OCI-LY7 (cell line): ENCODE measurements around the gene PTPN14. TPM values are rescaled to one million over a fixed set of nuclear protein-coding genes. Genes with fewer than 3 reads are reported as not detected.

Source experiments
- BruUV-seq: library from RNA; stranded (reverse); fragments of 400-500 nt; replicated peaks from 2 replicates; lab custom pipeline; 2021; lab: Mats Ljungman, UMichigan
- CTCF ChIA-PET: fragments of 300-600 bp; sonication (Branson Sonifier 250); formaldehyde crosslinking; loops from one replicate; lab custom pipeline; 2022; ENCODE audit warnings: antibody characterized with exemption; ENCODE audit not compliant: unreplicated experiment; lab: Charles Lee
- POLR2A ChIA-PET: fragments of 300-600 bp; sonication (Branson Sonifier 250); formaldehyde crosslinking; loops from one replicate; lab custom pipeline; 2022; ENCODE audit warnings: antibody characterized with exemption; lab: Charles Lee
- DNase-seq: peaks from one replicate; pipeline ENCODE4 v3.0.0-alpha.2; 2015; ENCODE audit warnings: low spot score
- H2AFZ ChIP-seq: fragments of 200-600 bp; sonication (generic), shearing (Covaris generic); 2 replicates; pipeline ENCODE4 v1.6.1; 2014; ENCODE audit warnings: mild to moderate bottlenecking, antibody characterized with exemption, low read length, moderate library complexity
- H3K27ac ChIP-seq: fragments of 200-600 bp; sonication (generic); 2 replicates; pipeline ENCODE4 v1.5.1; 2014; ENCODE audit warnings: mixed run types, low read depth, mild to moderate bottlenecking, moderate library complexity, low read length, inconsistent platforms; ENCODE audit not compliant: poor library complexity, severe bottlenecking
- H3K36me3 ChIP-seq: fragments of 200-600 bp; sonication (generic); 2 replicates; pipeline ENCODE4 v1.6.1; 2014; ENCODE audit warnings: mild to moderate bottlenecking, antibody characterized with exemption, low read length, moderate library complexity, mixed read lengths; ENCODE audit not compliant: insufficient read depth
- H3K4me1 ChIP-seq: fragments of 200-600 bp; sonication (generic); 2 replicates; pipeline ENCODE4 v1.5.1; 2014; ENCODE audit warnings: mild to moderate bottlenecking, low read length; ENCODE audit not compliant: insufficient read depth, poor library complexity, severe bottlenecking
- H3K4me2 ChIP-seq: fragments of 200-600 bp; sonication (generic); 2 replicates; pipeline ENCODE4 v1.6.1; 2014; ENCODE audit warnings: mild to moderate bottlenecking, low read length
- H3K4me3 ChIP-seq: fragments of 200-600 bp; sonication (generic); 2 replicates; pipeline ENCODE4 v1.5.1; 2014; ENCODE audit warnings: mild to moderate bottlenecking, low read depth, low read length; ENCODE audit not compliant: poor library complexity, severe bottlenecking
- H3K79me2 ChIP-seq: fragments of 200-600 bp; sonication (generic); 2 replicates; pipeline ENCODE4 v1.6.1; 2016; ENCODE audit warnings: low read depth, mild to moderate bottlenecking, low read length, moderate library complexity, mixed read lengths; ENCODE audit not compliant: insufficient read depth
- H3K9me2 ChIP-seq: fragments of 200-600 bp; sonication (generic); 2 replicates; pipeline ENCODE4 v1.6.1; 2016; ENCODE audit warnings: mild to moderate bottlenecking, low read length, mixed read lengths; ENCODE audit not compliant: insufficient read depth
- H3K9me3 ChIP-seq: fragments of 200-600 bp; sonication (generic); 2 replicates; pipeline ENCODE4 v1.6.1; 2014; ENCODE audit warnings: mild to moderate bottlenecking, mixed run types, low read length, mixed read lengths
- H4K20me1 ChIP-seq: fragments of 200-600 bp; sonication (generic); 2 replicates; pipeline ENCODE4 v1.6.1; 2014; ENCODE audit warnings: mild to moderate bottlenecking, antibody characterized with exemption, low read length, moderate library complexity, mixed read lengths; ENCODE audit not compliant: insufficient read depth
- CTCF ChIP-seq: fragments of 200-600 bp; sonication (generic); conservative IDR thresholded peaks from 2 replicates; pipeline ENCODE4 v1.5.1; 2014; ENCODE audit warnings: mild to moderate bottlenecking, antibody characterized with exemption, low read length, moderate library complexity, mixed read lengths
- EZH2phosphoT487 ChIP-seq: fragments of 200-600 bp; sonication (generic); IDR thresholded peaks from 2 replicates; pipeline ENCODE4 v1.6.1; 2018; ENCODE audit warnings: low read depth, borderline replicate concordance, mild to moderate bottlenecking, mixed run types, antibody characterized with exemption, low read length, moderate library complexity, mixed read lengths
- intact Hi-C: fragments of 100-400 bp; cut with micrococcal nuclease; formaldehyde crosslinking; loops from one replicate; pipeline ENCODE4 v1.10.0; 2022; ENCODE audit not compliant: unreplicated experiment
- total RNA-seq, 2 experiments: library from RNA; depleted of rRNA in 1 of 2; stranded (reverse); fragments of >200 nt in 1 of 2; shearing (Covaris generic) in 1 of 2; gene quantifications; 2 replicates each; pipeline ENCODE4 v1.2.3, GENCODE V29; 2014 to 2022

Gene PTPN14
- total RNA-seq, 2 experiments from 2014 or later, result not detected

GRCh38 chr1:214548988-214549387 is 2.4 kb downstream of the PTPN14 start:
- no peak for DNase-seq
- Histone ChIP-seq H3K36me3 (no peaks in the 10 kb centered on the region), H3K9me2 (no peaks in the 10 kb centered on the region), H3K4me3 (no peak overlapping the region), H3K9me3 (no peaks in the 10 kb centered on the region), H3K4me2 (no peak overlapping the region), H4K20me1 (no peaks in the 10 kb centered on the region), H2AFZ (no peak overlapping the region), H3K79me2 (no peaks in the 10 kb centered on the region), H3K4me1 (no peaks in the 10 kb centered on the region), H3K27ac (no peak overlapping the region)
- ChIA-PET CTCF (no interaction called here), POLR2A (interaction anchor here (0.6 to 0.9 kb wide), 3 partner anchors 13 to 218 kb away, joined by 3 to 5 read pairs (median 3); no protein-coding TSS in a partner anchor)
- intact Hi-C loops, result no loop called here
- BruUV-seq, result no TSS peak
- no peak for TF ChIP-seq CTCF
- no peak for TF ChIP-seq EZH2phosphoT487

GRCh38 chr1:214548271-214548670 is 3.1 kb downstream of the PTPN14 start:
- TF ChIP-seq EZH2phosphoT487 (no peak), CTCF (no peak)
- CTCF ChIA-PET, result no interaction called here

GRCh38 chr1:214547747-214548146 is 3.7 kb downstream of the PTPN14 start:
- ChIA-PET CTCF (no interaction called here), POLR2A (interaction anchor here (0.6 to 0.9 kb wide), 2 partner anchors 44 to 1159 kb away, joined by 3 read pairs; no protein-coding TSS in a partner anchor)
- Histone ChIP-seq H3K79me2 (no peaks in the 10 kb centered on the region), H3K4me1 (no peaks in the 10 kb centered on the region), H3K4me3 (no peak overlapping the region), H4K20me1 (no peaks in the 10 kb centered on the region), H3K4me2 (no peak overlapping the region), H3K9me3 (no peaks in the 10 kb centered on the region), H3K36me3 (no peaks in the 10 kb centered on the region), H2AFZ (no peak overlapping the region), H3K27ac (no peak overlapping the region), H3K9me2 (no peaks in the 10 kb centered on the region)
- no TSS peak for BruUV-seq
- TF ChIP-seq EZH2phosphoT487 (no peak), CTCF (no peak)
- intact Hi-C loops, result no loop called here
- DNase-seq, result no peak

More at GRCh38 chr1:214548271-214548670, 3.1 kb downstream of the PTPN14 start:
- Histone ChIP-seq H4K20me1 (no peaks in the 10 kb centered on the region), H3K4me2 (no peak overlapping the region), H3K4me1 (no peaks in the 10 kb centered on the region), H3K79me2 (no peaks in the 10 kb centered on the region), H3K4me3 (no peak overlapping the region), H2AFZ (no peak overlapping the region), H3K9me3 (no peaks in the 10 kb centered on the region), H3K27ac (no peak overlapping the region), H3K9me2 (no peaks in the 10 kb centered on the region), H3K36me3 (no peaks in the 10 kb centered on the region)
- intact Hi-C loops, result no loop called here
- BruUV-seq, result no TSS peak
- DNase-seq, result no peak
- POLR2A ChIA-PET, result interaction anchor here (0.6 to 0.9 kb wide), 4 partner anchors 12 to 1160 kb away, joined by 3 to 5 read pairs (median 3); no protein-coding TSS in a partner anchor
